K562 (cell line): Measurements from ENCODE around the gene BIN1. TPM values are rescaled to one million over a fixed set of nuclear protein-coding genes. Genes with fewer than 3 reads are reported as not detected.

ENCODE experiments used
- ATAC-seq: fragments of 200-7000 bp; cut with Tn5 transposase; 3 replicates; pipeline ENCODE4 v1.9.1; 2020; ENCODE audit warnings: moderate library complexity
- BruUV-seq: library from RNA; stranded (reverse); fragments of 400-500 nt; replicated peaks from 2 replicates; lab custom pipeline; 2021; lab: Mats Ljungman, UMichigan
- CTCF ChIA-PET: fragments of 300-600 bp; formaldehyde crosslinking; extraction: SDS; loops from one replicate; lab custom pipeline; 2021; ENCODE audit warnings: low intra/inter-chr PET ratio; lab: Yijun Ruan, JAX
- POLR2A ChIA-PET: fragments of 300-600, 350-650 bp; sonication (Branson Sonifier 250); formaldehyde crosslinking; extraction: SDS; loops from one replicate; lab custom pipeline; 2021; ENCODE audit warnings: antibody characterized with exemption, inconsistent platforms; lab: Yijun Ruan, JAX
- DNase-seq, 4 experiments: peaks; one replicate each; pipeline versions ENCODE4 v3.0.0 to v3.0.0-alpha.2; 2011 to 2018; ENCODE audit warnings: low spot score in 3 of 4, mixed read lengths in 3 of 4; ENCODE audit errors: extremely low read depth in 1 of 4
- FAIRE-seq: peaks from 2 replicates; lab custom pipeline; 2011; peaks lifted over from hg19 to GRCh38; lab: Jason Lieb, UNC
- H2AFZ ChIP-seq: 2 replicates; pipeline ENCODE4 v1.6.0; 2011; ENCODE audit warnings: low read depth, low read length, control low read depth, inconsistent platforms
- H3K27ac ChIP-seq: fragments of 200-600 bp; 3 replicates; pipeline ENCODE4 v1.8.0; 2011; ENCODE audit warnings: low read depth, mild to moderate bottlenecking, control low read depth, inconsistent platforms, low read length, moderate library complexity, mixed read lengths; ENCODE audit errors: extremely low read depth
- H3K27me3 ChIP-seq, 2 experiments: fragments of 300-600 bp in 1 of 2; 2 replicates in 1 of 2; 3 replicates in 1 of 2; pipeline versions ENCODE4 v1.6.0 to v1.8.0; 2011; ENCODE audit warnings: inconsistent platforms in 2 of 2, low read length in 2 of 2, mild to moderate bottlenecking in 1 of 2, mixed read lengths in 1 of 2, moderate library complexity in 1 of 2; ENCODE audit not compliant: control insufficient read depth in 2 of 2, insufficient read depth in 2 of 2
- H3K36me3 ChIP-seq: fragments of 300-600 bp; 3 replicates; pipeline ENCODE4 v1.8.0; 2011; ENCODE audit warnings: mild to moderate bottlenecking, low read length, inconsistent platforms; ENCODE audit not compliant: control insufficient read depth, insufficient read depth
- H3K4me1 ChIP-seq, 2 experiments: fragments of 200-600 bp in 1 of 2; replicated peaks in 1 of 2; 2 replicates in 1 of 2; 3 replicates in 1 of 2; pipeline versions ENCODE4 v1.5.1 to v1.8.0; 2011; ENCODE audit warnings: inconsistent platforms in 2 of 2, low read length in 2 of 2, mild to moderate bottlenecking in 1 of 2, mixed read lengths in 1 of 2, moderate library complexity in 1 of 2; ENCODE audit not compliant: control insufficient read depth in 2 of 2, insufficient read depth in 2 of 2
- H3K4me2 ChIP-seq: 2 replicates; pipeline ENCODE4 v1.6.1; 2011; ENCODE audit warnings: low read length, control low read depth, inconsistent platforms, mixed read lengths; ENCODE audit not compliant: insufficient read depth
- H3K4me3 ChIP-seq: fragments of 200-600 bp; sonication (generic), shearing (Covaris generic); 2 replicates; pipeline ENCODE4 v1.5.1; 2016; ENCODE audit warnings: control low read depth, inconsistent platforms
- H3K79me2 ChIP-seq: fragments of 200-600 bp; 3 replicates; pipeline ENCODE4 v1.8.0; 2011; ENCODE audit warnings: low read length, inconsistent platforms; ENCODE audit not compliant: control insufficient read depth, insufficient read depth
- H3K9ac ChIP-seq, 2 experiments: 2 replicates each; pipeline versions ENCODE4 v1.6.0 to v1.6.1; 2011; ENCODE audit warnings: low read depth in 2 of 2, low read length in 2 of 2, control low read depth in 1 of 2, inconsistent platforms in 1 of 2, mild to moderate bottlenecking in 1 of 2, mixed read lengths in 1 of 2; ENCODE audit not compliant: insufficient read depth in 1 of 2
- H3K9me1 ChIP-seq: one replicate; pipeline ENCODE4 v1.6.0; 2011; ENCODE audit warnings: inconsistent platforms, mild to moderate bottlenecking, low read length, moderate library complexity; ENCODE audit not compliant: control insufficient read depth, insufficient read depth
- H3K9me3 ChIP-seq: replicated peaks from 2 replicates; pipeline ENCODE4 v1.5.1; 2011; ENCODE audit warnings: low read depth, low read length, inconsistent platforms; ENCODE audit not compliant: control insufficient read depth, insufficient read depth
- H4K20me1 ChIP-seq: replicated peaks from 2 replicates; pipeline ENCODE4 v1.6.1; 2011; ENCODE audit warnings: low read length, inconsistent platforms, mixed read lengths; ENCODE audit not compliant: control insufficient read depth, insufficient read depth
- CREB3L1 ChIP-seq: fragments of 450-650 bp; IDR thresholded peaks from 2 replicates; pipeline ENCODE4 v1.6.1; 2014; ENCODE audit warnings: low read depth, mild to moderate bottlenecking, moderate library complexity, borderline replicate concordance
- HIVEP1 ChIP-seq: fragments of 250-450 bp; sonication (Bioruptor Pico); IDR thresholded peaks from 2 replicates; pipeline ENCODE4 v1.4.0; 2020; ENCODE audit warnings: mild to moderate bottlenecking
- ZNF324 ChIP-seq: fragments of 250-450 bp; sonication (Bioruptor Pico); IDR thresholded peaks from 2 replicates; pipeline ENCODE4 v1.4.0; 2020; ENCODE audit warnings: mild to moderate bottlenecking
- ZNF586 ChIP-seq: fragments of 450-650 bp; formaldehyde crosslinking; conservative IDR thresholded peaks from 2 replicates; pipeline ENCODE4 v1.4.0; 2020; ENCODE audit warnings: mild to moderate bottlenecking, moderate library complexity
- WGBS: fragments of 100-300 bp; shearing (Covaris generic); methylation state at CpG from one replicate; pipeline ENCODE4 v1.1.6; 2016; ENCODE audit warnings: low coverage, mixed read lengths; ENCODE audit not compliant: insufficient coverage; ENCODE audit errors: missing lambda C conversion rate; 5-methylcytosine and 5-hydroxymethylcytosine counted together
- in situ Hi-C: fragments of 300-500 bp; cut with MboI; formaldehyde crosslinking; loops from 4 replicates; pipeline ENCODE4 v1.15.0; 2018; ENCODE audit warnings: inconsistent platforms, mixed read lengths
- intact Hi-C: fragments of 100-400 bp; cut with micrococcal nuclease; formaldehyde crosslinking; loops from 2 replicates; pipeline ENCODE4 v1.14.2; 2022
- polyA plus RNA-seq, 8 experiments: library from polyadenylated mRNA; depleted of rRNA in 4 of 8; stranded (reverse) in 5 of 8; unstranded in 3 of 8; fragments of >200 nt; fragmentation: Nextera tagmentation in 2 of 8; fragmentation: Illumina TruSeq in 1 of 8; extraction: Ambion mirVana in 2 of 8; extraction: Trizol in 1 of 8; gene quantifications; 2 replicates each; pipeline versions ENCODE4 v1.2.1 to v1.2.3, GENCODE V29; 2011 to 2014; ENCODE audit warnings: inconsistent platforms in 1 of 8, missing spikeins in 1 of 8
- total RNA-seq, 7 experiments: library from RNA; depleted of rRNA in 6 of 7; stranded (reverse); fragments of >200 nt in 6 of 7; fragmentation: Illumina TruSeq in 2 of 7; extraction: Trizol in 2 of 7; gene quantifications; 2 replicates each; pipeline versions ENCODE4 v1.2.1 to v1.2.3, GENCODE V29; 2011 to 2021; ENCODE audit warnings: low replicate concordance in 1 of 7

Gene BIN1
- total and polyA plus RNA-seq, 9 of the 15 experiments (the other 6 are each of a cell fraction or from before 2014, with no cell fraction given), result 0.04 to 2.8 (median 0.79) TPM; not detected in 1

- no peak overlapping the region for H3K4me3 ChIP-seq
- H3K27ac ChIP-seq, result no peak overlapping the region
- H4K20me1 ChIP-seq, result peaks cover 3% of the 10 kb centered on the region; the same call in 1 of the 2 replicates
- no TSS peak for BruUV-seq
- H3K9me3 ChIP-seq, result no peaks in the 10 kb centered on the region
- TF ChIP-seq ZNF324 (CRISPR knock-in tag) (no peak), CREB3L1 (no peak), HIVEP1 (CRISPR knock-in tag) (no peak), ZNF586 (no peak)
- no peak overlapping the region for H3K4me2 ChIP-seq
- intact Hi-C loops, result no loop called here
- H3K79me2 ChIP-seq, result no peaks in the 10 kb centered on the region
- POLR2A ChIA-PET, result no interaction called here
- ATAC-seq (no peak), FAIRE-seq (no peak), DNase-seq (no peak)
- no peak overlapping the region for H3K9ac ChIP-seq
- peaks cover 0 to 52% of the 10 kb centered on the region in 2 experiments; a peak in 4 of 5 replicates for H3K27me3 ChIP-seq
- H3K9me1 ChIP-seq, result no peaks in the 10 kb centered on the region
- no peaks in the 10 kb centered on the region for H3K36me3 ChIP-seq
- no peak overlapping the region for H2AFZ ChIP-seq
- WGBS, result 19% methylated on average over 4 of the region's 5 CpGs
- in situ Hi-C loops, result no loop called here
- CTCF ChIA-PET, result no interaction called here
- peaks cover 0 to 15% of the 10 kb centered on the region in 2 experiments; a peak in 1 of 5 replicates for H3K4me1 ChIP-seq
Measured at GRCh38 chr2:127092901-127093516, 13.9 kb downstream of the BIN1 start.
